Activated T-helper 2 cell treated with anti-CD3 and anti-CD28 coated beads, Interferon-gamma antibody, Interleukin-2, Interleukin-4, amounts not matched to agents 10 μg/mL and 5 μg/mL and 100 μg/mL, durations not matched to agents 14 hours and 24 hours and 36 hours (primary cell): ENCODE measurements around the gene RMC1. TPM values are rescaled to one million over a fixed set of nuclear protein-coding genes. Genes with fewer than 3 reads are reported as not detected.
A peak's percentile ranks its signal among the peaks of the same experiment; 100 is the strongest.
"Not testable (repeated sequence)": the region's sequence is repeated elsewhere in the genome, so short reads cannot be mapped to it uniquely, and the experiment has no call there.

Experiments used
- DNase-seq: peaks from one replicate; pipeline ENCODE4 v3.0.0; 2021; ENCODE audit warnings: low spot score
- H3K27ac Mint-ChIP-seq: one replicate; pipeline ENCODE4 v1.8.0; 2021; ENCODE audit warnings: mixed read lengths
- H3K27me3 Mint-ChIP-seq: one replicate; pipeline ENCODE4 v1.8.0; 2021; ENCODE audit warnings: low read depth, mixed read lengths
- H3K36me3 Mint-ChIP-seq: one replicate; pipeline ENCODE4 v1.8.0; 2021; ENCODE audit warnings: low read depth, mixed read lengths
- H3K4me1 Mint-ChIP-seq: one replicate; pipeline ENCODE4 v1.8.0; 2021; ENCODE audit warnings: low read depth, mixed read lengths
- H3K4me3 Mint-ChIP-seq: one replicate; pipeline ENCODE4 v1.8.0; 2021; ENCODE audit warnings: low read depth, mild to moderate bottlenecking, moderate library complexity, mixed read lengths
- H3K9me3 Mint-ChIP-seq: one replicate; pipeline ENCODE4 v1.8.0; 2021; ENCODE audit warnings: mixed read lengths
- intact Hi-C: fragments of 100-400 bp; cut with micrococcal nuclease; formaldehyde crosslinking; loops from one replicate; pipeline ENCODE4 v1.15.1; 2023
- total RNA-seq: library from RNA; stranded (reverse); gene quantifications from 2 replicates; pipeline ENCODE4 v1.2.3, GENCODE V29; 2022

Gene RMC1
- total RNA-seq, 1 donor from 2014 or later: 50.5 TPM

DNA sequence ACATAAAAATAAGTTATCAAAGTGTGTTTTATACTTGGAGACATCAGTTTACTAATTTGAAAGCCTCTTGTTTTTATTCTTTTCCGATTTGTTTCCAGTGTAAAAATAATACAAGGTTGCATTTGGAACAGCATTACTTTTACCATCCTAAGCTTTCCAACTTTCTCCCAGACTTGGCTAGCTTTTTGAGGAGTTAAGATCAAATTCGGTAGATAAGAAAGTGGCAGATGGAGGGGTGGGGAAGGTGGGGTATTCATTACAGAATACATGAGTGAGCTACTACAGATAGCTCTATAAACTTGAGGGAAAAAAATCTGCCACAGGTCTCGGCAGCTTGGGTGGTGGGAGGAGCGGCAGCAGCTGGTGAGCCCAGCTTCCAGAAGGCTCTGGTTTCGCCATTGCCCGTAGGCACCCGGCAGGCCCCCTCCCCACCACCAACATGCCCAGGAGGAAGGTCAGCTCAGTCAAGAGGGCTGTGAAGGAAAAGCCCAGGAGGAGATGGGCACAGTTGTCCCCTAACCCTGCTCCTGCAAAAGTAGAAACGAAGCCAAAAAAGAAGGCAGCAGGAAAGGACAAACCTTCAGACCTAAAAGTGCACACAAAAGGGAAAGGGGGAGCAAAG is 18.6 kb upstream of the RMC1 start:
- Mint-ChIP-seq H3K36me3 (peaks cover 27% of the 10 kb centered on the region), H3K4me3 (no peak overlapping the region), H3K27ac (no peak overlapping the region), H3K4me1 (peaks cover 12% of the 10 kb centered on the region), H3K27me3 (no peaks in the 10 kb centered on the region), H3K9me3 (no peaks in the 10 kb centered on the region)
- no peak for DNase-seq
- intact Hi-C loops: no loop called here

DNA sequence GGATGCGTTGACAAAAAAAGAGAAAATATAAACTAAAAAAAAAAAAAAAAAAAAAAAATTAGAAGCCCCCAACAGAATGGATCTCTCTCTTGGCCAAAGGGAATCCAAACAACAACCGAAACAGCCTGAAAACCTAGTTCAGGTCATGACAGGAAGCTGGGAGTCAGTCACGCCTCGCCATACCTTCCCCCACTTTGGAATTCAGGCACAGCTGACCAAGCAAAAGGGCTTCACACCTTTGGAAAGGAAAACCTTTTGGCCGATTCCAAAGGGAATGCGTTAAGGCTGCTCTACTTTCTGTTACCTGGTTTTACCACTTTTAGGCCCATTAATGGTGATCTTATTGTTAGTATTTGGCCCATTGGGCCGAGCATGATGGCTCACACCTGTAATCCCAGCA is 17.9 kb upstream of the RMC1 start:
- no peak overlapping the region for H3K27ac Mint-ChIP-seq
- H3K36me3 Mint-ChIP-seq: peaks cover 19% of the 10 kb centered on the region
- intact Hi-C loops: no loop called here
- peaks cover 12% of the 10 kb centered on the region for H3K4me1 Mint-ChIP-seq
- DNase-seq: no peak
- H3K9me3 Mint-ChIP-seq: no peaks in the 10 kb centered on the region
- no peak overlapping the region for H3K4me3 Mint-ChIP-seq
- H3K27me3 Mint-ChIP-seq: no peaks in the 10 kb centered on the region

DNA sequence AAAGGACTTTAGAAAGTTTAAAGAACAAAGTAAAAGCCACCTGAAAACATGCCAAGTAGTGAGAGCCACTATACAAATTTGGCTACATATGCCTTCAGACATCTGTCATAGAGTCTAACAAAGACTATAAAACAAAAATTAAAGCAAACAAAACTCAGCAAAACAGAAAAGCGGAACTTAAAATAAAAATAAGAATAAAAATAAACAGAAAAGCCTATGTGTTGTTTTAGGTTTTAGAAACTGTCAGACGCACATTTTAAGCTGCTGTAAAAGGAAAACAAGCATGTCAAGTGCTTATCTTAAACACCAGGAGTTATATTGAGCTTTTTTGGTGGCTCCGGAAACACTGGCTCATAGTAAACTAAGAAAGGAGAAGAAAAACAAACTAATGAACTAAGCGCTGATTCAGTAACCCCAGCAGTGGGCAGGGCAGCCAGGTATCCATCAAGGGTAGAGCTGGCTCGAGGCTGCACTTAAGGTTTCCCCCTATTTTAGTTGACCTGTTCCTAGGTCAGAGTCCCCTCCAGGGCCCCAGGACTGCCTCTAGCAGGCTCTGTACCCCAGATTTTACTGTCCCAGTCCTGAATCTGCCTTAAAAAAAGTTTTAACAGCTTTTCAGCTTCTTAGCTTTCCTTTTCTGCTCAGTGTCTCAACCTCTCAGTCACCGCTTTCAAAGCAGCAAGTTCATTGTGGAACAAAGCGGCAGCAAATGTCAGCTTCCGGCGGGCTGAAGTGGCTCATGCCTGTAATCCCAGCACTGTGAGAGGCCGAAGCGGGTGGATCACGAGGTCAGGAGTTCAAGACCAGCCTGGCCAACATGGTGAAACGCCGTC is 15.4 kb upstream of the RMC1 start:
- H3K27ac Mint-ChIP-seq: peak overlapping the region; percentile 87
- intact Hi-C loops: loop anchor here (1.0 to 2.0 kb wide), 2 partner anchors 15 to 35 kb away; partner anchors contain the start of genes RIOK3 and RMC1

DNA sequence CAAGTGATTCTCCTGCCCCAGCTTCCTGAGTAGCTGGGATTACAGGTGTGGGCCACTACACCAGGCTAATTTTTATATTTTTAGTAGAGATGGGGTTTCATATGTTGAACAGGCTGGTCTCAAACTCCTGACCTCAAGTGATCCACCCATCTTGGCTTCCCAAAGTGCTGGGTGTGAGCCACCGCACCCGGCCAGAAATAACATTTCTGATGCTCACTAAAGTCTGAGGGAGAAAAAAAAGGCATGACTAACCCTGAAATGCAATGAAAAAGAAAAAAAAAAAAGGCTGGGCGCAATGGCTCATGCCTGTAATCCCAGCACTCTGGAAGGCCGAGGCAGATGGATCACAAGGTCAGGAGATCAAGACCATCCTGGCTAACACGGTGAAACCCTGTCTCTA is 13.7 kb upstream of the RMC1 start:
- intact Hi-C loops: loop anchor here (2.0 kb wide), 1 partner anchor 37 kb away; the partner anchor contains the start of gene RIOK3
- H3K4me3 Mint-ChIP-seq: not testable (repeated sequence)

More for the DNA sequence above, 15.4 kb upstream of the RMC1 start:
- Mint-ChIP-seq H3K4me3 (peak overlapping the region; percentile 65), H3K9me3 (peaks cover 3% of the 10 kb centered on the region), H3K4me1 (peaks cover 12% of the 10 kb centered on the region), H3K36me3 (peaks cover 5% of the 10 kb centered on the region), H3K27me3 (no peaks in the 10 kb centered on the region)
- DNase-seq: peak; percentile 38

DNA sequence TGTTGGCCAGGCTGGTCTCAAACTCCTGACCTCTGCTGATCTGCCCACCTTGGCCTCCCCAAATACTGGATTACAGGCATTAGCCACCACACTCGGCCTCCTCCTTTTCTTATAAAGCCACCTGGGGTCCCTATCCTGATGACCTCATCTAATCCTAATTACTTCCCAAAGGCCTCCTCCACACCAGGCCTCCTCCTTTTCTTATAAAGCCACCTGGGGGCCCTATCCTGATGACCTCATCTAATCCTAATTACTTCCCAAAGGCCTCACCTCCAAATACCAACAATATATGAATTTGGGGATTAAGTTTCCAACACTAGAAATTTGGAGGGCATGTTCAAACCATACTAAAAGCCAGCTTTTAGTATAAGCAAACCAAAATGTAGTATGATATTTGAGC is 9.7 kb upstream of the RMC1 start:
- no peak for DNase-seq
- no peaks in the 10 kb centered on the region for H3K36me3 Mint-ChIP-seq
- H3K27me3 Mint-ChIP-seq: no peaks in the 10 kb centered on the region
- H3K4me1 Mint-ChIP-seq: peaks cover 9% of the 10 kb centered on the region
- H3K4me3 Mint-ChIP-seq: no peak overlapping the region
- H3K27ac Mint-ChIP-seq: no peak overlapping the region
- intact Hi-C loops: no loop called here
- peaks cover 3% of the 10 kb centered on the region for H3K9me3 Mint-ChIP-seq

More for the DNA sequence above, 13.7 kb upstream of the RMC1 start:
- peaks cover 12% of the 10 kb centered on the region for H3K4me1 Mint-ChIP-seq
- H3K9me3 Mint-ChIP-seq, H3K36me3 Mint-ChIP-seq, DNase-seq, H3K27me3 Mint-ChIP-seq, H3K27ac Mint-ChIP-seq: not testable (repeated sequence)

DNA sequence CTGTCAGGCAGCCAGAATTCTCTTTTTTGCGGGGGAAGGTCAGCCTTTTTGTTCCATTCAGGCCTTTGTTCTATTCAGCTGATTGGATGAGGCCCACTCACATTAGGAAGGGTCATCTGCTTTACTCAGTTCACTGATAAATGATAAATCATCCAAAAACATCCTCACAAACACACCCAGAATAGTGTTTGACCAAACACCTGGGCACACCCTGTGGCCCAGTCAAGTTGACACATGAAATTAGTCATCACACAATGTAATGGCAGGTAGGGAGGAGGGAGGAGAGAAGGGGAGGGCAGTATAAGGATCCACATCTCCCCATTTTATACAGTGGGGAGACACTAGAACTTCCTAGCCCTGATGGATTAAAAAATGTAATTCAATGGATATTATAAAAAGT is 8.3 kb upstream of the RMC1 start:
- Mint-ChIP-seq H3K27me3 (no peaks in the 10 kb centered on the region), H3K4me1 (peaks cover 17% of the 10 kb centered on the region), H3K36me3 (no peaks in the 10 kb centered on the region), H3K4me3 (no peak overlapping the region), H3K9me3 (peaks cover 3% of the 10 kb centered on the region), H3K27ac (no peak overlapping the region)
- no peak for DNase-seq
- intact Hi-C loops: no loop called here

DNA sequence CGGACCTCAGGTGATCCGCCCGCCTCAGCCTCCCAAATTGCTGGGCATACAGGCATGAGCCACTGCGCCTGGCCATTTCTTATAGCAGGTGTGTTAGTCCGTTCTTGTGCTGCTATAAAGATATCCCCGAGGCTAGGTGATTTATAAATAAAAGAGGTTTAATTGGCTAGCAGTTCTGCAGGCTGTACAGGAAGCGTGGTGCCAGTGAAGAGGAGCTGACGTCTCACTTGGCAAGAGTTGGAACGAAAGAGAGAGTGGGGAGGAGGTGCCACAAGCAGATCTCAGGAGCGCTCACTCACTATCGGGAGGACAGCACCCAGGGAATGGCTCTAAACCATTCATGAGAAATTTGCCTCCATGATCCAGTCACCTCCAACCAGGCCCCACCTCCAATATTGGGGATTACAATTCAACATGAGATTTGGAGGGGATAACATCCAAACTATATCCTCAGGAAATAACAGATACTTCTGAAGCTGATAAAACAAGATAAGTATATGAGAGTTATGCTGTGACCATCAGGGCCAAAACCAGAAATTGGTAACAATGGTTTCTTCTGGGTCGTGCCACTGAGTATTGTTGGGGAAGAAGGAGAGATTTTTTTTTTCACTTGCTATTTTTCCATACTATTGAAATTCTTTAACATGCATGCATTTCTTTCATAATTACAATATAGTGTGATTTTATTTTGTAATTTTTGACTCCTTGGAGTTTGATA is 7.4 kb upstream of the RMC1 start:
- no peak for DNase-seq
- Mint-ChIP-seq H3K27ac (no peak overlapping the region), H3K36me3 (no peaks in the 10 kb centered on the region), H3K4me3 (no peak overlapping the region), H3K4me1 (peaks cover 17% of the 10 kb centered on the region), H3K27me3 (no peaks in the 10 kb centered on the region), H3K9me3 (peaks cover 2% of the 10 kb centered on the region)
- intact Hi-C loops: no loop called here

DNA sequence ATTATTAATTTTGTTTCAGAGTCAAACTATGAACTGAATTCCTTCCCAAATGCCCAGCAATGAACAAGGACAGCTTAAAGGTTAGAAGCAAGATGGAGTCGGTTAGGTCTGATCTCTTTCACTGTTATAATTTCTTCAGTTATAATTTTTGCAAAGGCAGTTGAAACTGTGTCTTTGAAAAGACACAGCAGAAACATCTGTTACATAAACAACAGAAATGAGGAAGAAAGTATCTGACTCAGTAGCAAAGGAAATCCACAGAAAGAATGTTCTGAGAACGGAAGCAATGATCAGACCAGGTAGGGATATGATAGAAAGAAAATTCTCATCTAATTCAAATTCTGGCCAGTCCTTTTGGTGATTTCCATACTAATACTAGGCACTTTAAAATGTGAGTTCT is 5.2 kb upstream of the RMC1 start:
- H3K27me3 Mint-ChIP-seq: no peaks in the 10 kb centered on the region
- peaks cover 26% of the 10 kb centered on the region for H3K4me1 Mint-ChIP-seq
- DNase-seq: no peak
- no peaks in the 10 kb centered on the region for H3K9me3 Mint-ChIP-seq
- H3K27ac Mint-ChIP-seq: no peak overlapping the region
- no peak overlapping the region for H3K4me3 Mint-ChIP-seq
- H3K36me3 Mint-ChIP-seq: no peaks in the 10 kb centered on the region
- intact Hi-C loops: no loop called here

DNA sequence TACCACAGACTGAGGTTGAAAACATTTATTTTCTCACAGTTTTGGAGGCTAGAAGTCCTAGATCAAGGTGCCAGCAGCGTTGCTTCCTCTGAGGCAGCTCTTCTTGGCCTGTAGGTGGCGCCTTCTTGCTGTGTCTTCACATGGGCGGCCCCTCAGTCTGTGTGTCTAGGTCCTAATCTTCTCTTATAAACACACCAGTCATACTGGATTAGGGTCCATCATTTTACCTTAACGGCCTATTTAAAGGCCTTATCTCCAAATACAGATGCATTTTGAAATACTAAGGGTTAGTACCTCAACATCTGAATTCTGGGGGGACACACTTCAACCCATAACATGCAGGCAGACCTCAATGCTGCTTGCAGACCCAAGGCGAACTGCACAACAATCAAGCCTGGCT is 4.4 kb upstream of the RMC1 start:
- Mint-ChIP-seq H3K4me1 (peaks cover 26% of the 10 kb centered on the region), H3K4me3 (no peak overlapping the region)

DNA sequence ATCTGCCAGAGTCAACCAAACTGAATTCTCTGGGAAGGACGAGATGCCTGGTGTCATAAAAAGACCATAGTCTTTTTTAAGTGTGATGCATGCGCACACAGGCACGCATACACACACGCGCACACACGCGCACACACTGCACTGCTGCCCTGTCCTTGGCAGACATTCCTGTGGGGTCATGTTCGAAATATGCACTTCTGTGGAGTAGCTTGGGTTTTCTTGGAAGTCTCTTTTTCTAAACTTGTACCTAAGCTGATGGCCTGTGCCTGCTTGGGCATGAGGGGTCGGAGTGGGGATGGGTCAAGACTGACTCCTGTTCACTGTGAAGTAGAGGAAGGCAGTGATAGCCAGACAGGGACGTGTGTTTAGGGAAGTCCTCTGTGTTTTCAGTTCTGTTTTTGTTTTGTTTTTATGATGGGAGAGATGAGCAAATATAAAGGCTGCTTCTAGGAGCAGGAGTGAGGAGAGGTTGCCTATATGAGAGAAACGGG is 4.0 kb upstream of the RMC1 start:
- no peak overlapping the region for H3K4me3 Mint-ChIP-seq
- H3K36me3 Mint-ChIP-seq: no peaks in the 10 kb centered on the region
- no peaks in the 10 kb centered on the region for H3K9me3 Mint-ChIP-seq
- no peak overlapping the region for H3K27ac Mint-ChIP-seq
- H3K27me3 Mint-ChIP-seq: no peaks in the 10 kb centered on the region
- H3K4me1 Mint-ChIP-seq: peaks cover 29% of the 10 kb centered on the region
- DNase-seq: no peak
- intact Hi-C loops: loop anchor here (1.0 kb wide), 3 partner anchors 87 to 313 kb away; partner anchors contain the start of gene NPC1

More for the DNA sequence above, 4.4 kb upstream of the RMC1 start:
- peak; percentile 63 for DNase-seq
- Mint-ChIP-seq H3K27me3 (no peaks in the 10 kb centered on the region), H3K9me3 (no peaks in the 10 kb centered on the region), H3K27ac (no peak overlapping the region), H3K36me3 (no peaks in the 10 kb centered on the region)
- intact Hi-C loops: loop anchor here (1.0 kb wide), 3 partner anchors 87 to 313 kb away; partner anchors contain the start of gene NPC1

DNA sequence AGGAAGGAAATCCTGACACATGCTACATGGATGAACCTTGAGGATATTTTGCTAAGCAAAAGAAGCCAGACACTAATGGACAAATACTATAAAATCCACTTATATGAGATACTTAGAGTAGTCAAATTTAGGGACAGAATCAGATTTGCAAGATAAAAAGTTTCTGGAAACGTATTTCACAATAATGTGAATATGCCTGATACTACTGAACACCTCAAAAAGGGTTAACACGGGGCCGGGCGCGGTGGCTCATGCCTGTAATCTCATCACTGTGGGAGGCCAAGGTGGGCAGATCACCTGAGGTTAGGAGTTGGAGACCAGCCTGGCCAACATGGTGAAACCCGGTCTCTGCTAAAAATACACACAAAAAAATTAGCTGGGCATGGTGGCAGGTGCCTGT is 1.7 kb upstream of the RMC1 start:
- H3K4me1 Mint-ChIP-seq: peaks cover 34% of the 10 kb centered on the region
- H3K9me3 Mint-ChIP-seq: no peaks in the 10 kb centered on the region
- H3K27me3 Mint-ChIP-seq: no peaks in the 10 kb centered on the region
- H3K36me3 Mint-ChIP-seq: peaks cover 10% of the 10 kb centered on the region
- no peak overlapping the region for H3K27ac Mint-ChIP-seq
- peak overlapping the region; percentile 17 for H3K4me3 Mint-ChIP-seq
- no peak for DNase-seq
- intact Hi-C loops: loop anchor here (5.0 kb wide), 4 partner anchors 326 to 569 kb away; partner anchors contain the start of genes RBBP8 and TTC39C

DNA sequence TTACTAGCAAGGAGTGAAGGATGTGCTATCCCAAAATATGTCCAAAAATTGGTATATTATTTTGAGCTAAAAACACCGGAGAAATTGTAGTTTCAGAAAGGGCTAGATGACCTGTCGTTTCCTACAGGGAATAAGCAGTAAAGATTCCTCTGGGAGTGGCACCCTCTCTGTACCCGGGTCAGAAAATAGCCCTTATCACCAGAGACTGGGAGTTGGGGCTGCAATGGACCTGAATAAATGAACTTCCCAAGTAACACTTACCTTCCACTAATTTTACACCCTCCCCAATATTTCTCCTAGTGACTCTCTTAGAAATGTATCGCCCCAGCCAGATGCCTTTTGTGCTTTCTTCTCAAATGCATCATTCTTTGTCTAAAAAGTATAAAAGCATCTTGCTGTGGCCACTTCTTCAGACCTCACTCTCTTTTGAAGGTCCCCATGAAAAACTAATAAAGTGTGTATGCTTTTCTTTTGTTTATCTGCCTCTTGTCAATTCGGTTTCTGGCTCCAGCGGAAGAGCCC is 734 bp upstream of the RMC1 start:
- no peaks in the 10 kb centered on the region for H3K27me3 Mint-ChIP-seq
- peaks cover 40% of the 10 kb centered on the region for H3K4me1 Mint-ChIP-seq
- DNase-seq: no peak
- H3K27ac Mint-ChIP-seq: peak overlapping the region; percentile 85
- intact Hi-C loops: loop anchor here (1.0 to 5.0 kb wide), 6 partner anchors 14 to 570 kb away; partner anchors contain the start of genes RBBP8, RIOK3 and TTC39C
- H3K36me3 Mint-ChIP-seq: peaks cover 20% of the 10 kb centered on the region
- H3K9me3 Mint-ChIP-seq: no peaks in the 10 kb centered on the region
- H3K4me3 Mint-ChIP-seq: peak overlapping the region; percentile 82
